ENCODE data around the gene NKX6-1.

NKX6-1 gene

DNA sequence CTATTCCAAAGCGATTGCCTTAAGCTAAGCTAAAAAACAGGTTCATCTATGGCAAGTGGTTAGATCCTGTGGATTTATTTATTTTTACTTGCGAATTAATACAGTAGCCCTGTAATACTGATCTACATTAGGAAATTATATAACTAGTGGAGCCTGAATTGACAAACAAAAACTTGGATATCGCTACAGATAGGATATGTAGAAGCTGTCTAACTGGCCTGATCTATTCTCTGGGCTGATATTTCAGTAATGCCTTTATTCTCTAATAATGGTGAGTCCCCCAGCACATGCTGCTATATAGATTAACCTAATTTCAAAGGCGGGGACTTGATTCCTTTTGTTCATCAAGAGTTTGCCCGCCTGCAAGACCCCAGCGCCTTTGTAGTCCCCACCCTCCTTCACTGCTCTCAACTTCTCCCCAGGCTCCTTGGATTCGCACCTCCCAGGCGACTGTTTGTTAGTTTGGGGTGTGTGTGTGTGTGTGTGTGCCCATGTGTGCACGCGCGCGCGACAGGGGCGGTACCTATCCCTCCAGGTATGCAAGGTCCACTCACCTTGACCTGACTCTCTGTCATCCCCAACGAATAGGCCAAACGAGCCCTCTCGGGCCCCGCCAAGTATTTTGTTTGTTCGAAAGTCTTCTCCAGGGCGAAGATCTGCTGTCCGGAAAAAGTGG is 3.8 kb downstream of the NKX6-1 start:
- peaks cover 5 to 11% of the 10 kb centered on the region in 2 donors for H3K9me3 Mint-ChIP-seq
- ATAC-seq (replicated peaks) (no peak), DNase-seq (no peak)
- H3K27me3 Mint-ChIP-seq: peaks cover 70 to 83% of the 10 kb centered on the region in 2 donors
- H3K4me3 Mint-ChIP-seq: peak overlapping the region in 1 of 2 donors; percentile 36
- peaks cover 3 to 21% of the 10 kb centered on the region in 2 donors for H3K36me3 Mint-ChIP-seq
- H3K27ac Mint-ChIP-seq: peak overlapping the region; percentile 80
- peaks cover 18 to 39% of the 10 kb centered on the region in 2 donors for H3K4me1 Mint-ChIP-seq

- Mint-ChIP-seq H3K4me1 (peaks cover 18 to 32% of the 10 kb centered on the region in 2 donors), H3K9me3 (peaks cover 4 to 5% of the 10 kb centered on the region in 2 donors), H3K27ac (no peak overlapping the region), H3K36me3 (peaks cover 3 to 18% of the 10 kb centered on the region in 2 donors), H3K4me3 (no peak overlapping the region), H3K27me3 (peaks cover 69 to 83% of the 10 kb centered on the region in 2 donors)
- ATAC-seq (replicated peaks): no peak
- no peak for DNase-seq
Observed at GRCh38 chr4:84494531-84494930, 4.6 kb downstream of the NKX6-1 start.

DNA sequence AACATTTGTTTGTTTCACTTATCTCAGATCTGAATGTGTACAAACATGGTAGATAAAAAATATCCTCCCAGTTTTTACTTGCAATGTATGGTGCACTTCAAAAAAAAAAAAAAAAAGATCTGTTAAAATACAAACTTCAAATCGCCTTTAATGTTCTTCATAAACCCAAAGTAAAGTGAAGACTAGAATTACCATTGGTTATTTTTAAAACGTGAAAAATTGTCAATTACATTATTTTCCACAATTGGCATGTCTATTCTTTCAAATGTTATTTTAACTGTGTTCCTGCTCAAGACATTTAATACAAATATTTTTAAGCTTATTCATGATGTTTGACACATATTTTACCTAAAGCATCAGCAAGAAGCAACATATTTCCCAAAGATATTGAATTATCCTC is 5.0 kb downstream of the NKX6-1 start:
- H3K9me3 Mint-ChIP-seq: peaks cover 3 to 5% of the 10 kb centered on the region in 2 donors
- no peak overlapping the region for H3K4me3 Mint-ChIP-seq

DNA sequence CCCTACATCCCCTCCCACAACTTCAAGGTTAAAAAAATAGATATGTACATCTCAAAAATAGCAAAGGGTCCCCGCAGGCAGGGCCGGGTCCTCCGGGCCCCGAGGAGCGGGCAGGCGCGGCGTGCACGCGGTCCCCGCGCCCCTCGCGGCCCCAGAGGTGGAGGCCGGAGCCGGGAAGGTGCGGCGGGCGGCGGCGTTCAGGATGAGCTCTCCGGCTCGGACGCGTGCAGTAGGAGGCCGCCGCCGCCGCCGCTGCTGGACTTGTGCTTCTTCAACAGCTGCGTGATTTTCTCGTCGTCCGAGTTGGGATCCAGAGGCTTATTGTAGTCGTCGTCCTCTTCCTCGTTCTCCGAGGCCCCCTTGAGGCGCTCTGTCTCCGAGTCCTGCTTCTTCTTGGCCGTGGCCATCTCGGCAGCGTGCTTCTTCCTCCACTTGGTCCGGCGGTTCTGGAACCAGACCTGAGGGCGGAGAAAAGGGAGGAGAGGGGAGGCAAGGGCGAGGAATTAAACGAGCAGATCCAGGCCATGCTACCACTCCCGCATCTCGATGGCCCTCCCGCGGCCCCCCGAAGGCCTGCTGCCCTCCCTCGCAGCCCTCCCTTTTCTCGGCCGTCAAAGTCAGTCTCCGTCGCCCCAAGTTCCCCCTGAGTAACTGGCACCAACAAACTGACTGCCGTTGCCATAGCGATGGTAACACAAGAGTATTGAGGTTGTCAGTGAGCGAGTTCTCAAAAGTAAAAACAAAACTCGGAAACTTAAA is 5.8 kb downstream of the NKX6-1 start:
- DNase-seq (no peak), ATAC-seq (replicated peaks) (no peak)
- peaks cover 11 to 19% of the 10 kb centered on the region in 2 donors for H3K4me1 Mint-ChIP-seq
- H3K9me3 Mint-ChIP-seq: peaks cover 3 to 5% of the 10 kb centered on the region in 2 donors
- H3K36me3 Mint-ChIP-seq: peaks cover 3 to 11% of the 10 kb centered on the region in 2 donors
- H3K27me3 Mint-ChIP-seq: peaks cover 65 to 83% of the 10 kb centered on the region in 2 donors
- peak overlapping the region; percentile 84 for H3K27ac Mint-ChIP-seq
- H3K4me3 Mint-ChIP-seq: peak overlapping the region; percentile 63 to 69

More for the DNA sequence above, 5.0 kb downstream of the NKX6-1 start:
- Mint-ChIP-seq H3K27ac (no peak overlapping the region), H3K27me3 (peaks cover 67 to 83% of the 10 kb centered on the region in 2 donors), H3K36me3 (peaks cover 3 to 16% of the 10 kb centered on the region in 2 donors), H3K4me1 (peaks cover 17 to 28% of the 10 kb centered on the region in 2 donors)
- ATAC-seq (replicated peaks) (no peak), DNase-seq (no peak)

GRCh38 chr4:84492737-84493091 is 6.4 kb downstream of the NKX6-1 start:
- H3K36me3 Mint-ChIP-seq: peaks cover 3 to 11% of the 10 kb centered on the region in 2 donors
- peak overlapping the region; percentile 47 for H3K27ac Mint-ChIP-seq
- peaks cover 10 to 18% of the 10 kb centered on the region in 2 donors for H3K4me1 Mint-ChIP-seq
- H3K9me3 Mint-ChIP-seq: peaks cover 3 to 5% of the 10 kb centered on the region in 2 donors
- H3K27me3 Mint-ChIP-seq: peaks cover 66 to 83% of the 10 kb centered on the region in 2 donors
- H3K4me3 Mint-ChIP-seq: peak overlapping the region in 1 of 2 donors; percentile 63
- ATAC-seq (replicated peaks) (no peak), DNase-seq (no peak)

- H3K4me3 Mint-ChIP-seq: peak overlapping the region; percentile 3 to 5
- peaks cover 10 to 18% of the 10 kb centered on the region in 2 donors for H3K4me1 Mint-ChIP-seq
- H3K36me3 Mint-ChIP-seq: peaks cover 3 to 11% of the 10 kb centered on the region in 2 donors
- no peak overlapping the region for H3K27ac Mint-ChIP-seq
- peaks cover 68 to 85% of the 10 kb centered on the region in 2 donors for H3K27me3 Mint-ChIP-seq
- no peak for DNase-seq
- ATAC-seq (replicated peaks): no peak
- H3K9me3 Mint-ChIP-seq: peaks cover 3 to 5% of the 10 kb centered on the region in 2 donors
Observed at GRCh38 chr4:84492290-84492689, 6.8 kb downstream of the NKX6-1 start.

GRCh38 chr4:84491481-84491880 is 7.6 kb downstream of the NKX6-1 start:
- H3K4me3 Mint-ChIP-seq: no peak overlapping the region
- ATAC-seq (replicated peaks): no peak
- H3K36me3 Mint-ChIP-seq: peaks cover 0 to 8% of the 10 kb centered on the region in 2 donors
- no peak overlapping the region for H3K27ac Mint-ChIP-seq
- peaks cover 3 to 4% of the 10 kb centered on the region in 2 donors for H3K9me3 Mint-ChIP-seq
- H3K4me1 Mint-ChIP-seq: peaks cover 4 to 10% of the 10 kb centered on the region in 2 donors
- no peak for DNase-seq
- H3K27me3 Mint-ChIP-seq: peaks cover 68 to 85% of the 10 kb centered on the region in 2 donors

DNA sequence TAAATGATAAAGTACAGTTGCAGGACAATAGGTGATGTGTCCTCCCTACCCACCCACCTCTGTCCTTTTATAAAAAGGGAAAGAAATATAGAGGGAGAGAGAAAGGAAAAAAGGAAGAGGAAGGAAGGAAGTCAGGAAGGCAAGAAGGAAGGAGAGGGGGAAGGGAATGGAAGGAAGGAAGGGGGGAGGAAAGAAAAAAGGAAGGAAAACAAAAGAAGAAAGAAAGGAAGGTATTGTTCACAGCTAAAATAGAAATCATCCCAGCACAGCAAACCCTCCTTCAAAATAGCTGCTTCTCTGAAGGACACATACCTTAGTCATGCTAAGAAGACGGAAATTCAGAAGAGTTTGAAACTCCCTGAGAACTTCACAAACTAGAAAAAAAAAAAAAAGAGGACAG is 8.4 kb downstream of the NKX6-1 start:
- DNase-seq (no peak), ATAC-seq (replicated peaks) (no peak)
- H3K27ac Mint-ChIP-seq: no peak overlapping the region
- H3K4me1 Mint-ChIP-seq: peaks cover 4 to 9% of the 10 kb centered on the region in 2 donors
- H3K27me3 Mint-ChIP-seq: peaks cover 67 to 85% of the 10 kb centered on the region in 2 donors
- no peak overlapping the region for H3K4me3 Mint-ChIP-seq
- peaks cover 3% of the 10 kb centered on the region in 2 donors for H3K9me3 Mint-ChIP-seq
- peaks cover 0 to 3% of the 10 kb centered on the region in 2 donors for H3K36me3 Mint-ChIP-seq

DNA sequence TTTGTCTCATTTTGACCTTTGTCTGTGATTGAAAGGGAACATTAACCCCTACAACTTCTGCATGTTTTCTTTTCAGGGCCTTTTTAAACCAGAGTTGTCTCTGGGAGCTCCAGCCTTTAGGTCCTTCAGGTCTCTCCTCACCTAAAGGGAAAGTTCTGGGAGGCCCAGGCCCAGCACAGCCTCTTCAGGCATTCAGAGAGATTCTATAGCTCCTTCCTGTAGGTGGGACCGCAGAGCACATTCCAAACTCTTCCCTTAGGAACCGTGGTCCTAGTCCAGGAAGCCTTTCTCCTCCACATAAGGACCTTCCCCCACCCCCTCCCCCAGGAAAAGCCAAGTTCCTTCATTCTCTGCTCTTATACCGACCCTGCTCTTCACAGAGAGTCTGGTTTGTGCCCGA is 14.9 kb downstream of the NKX6-1 start:
- Mint-ChIP-seq H3K4me1 (peaks cover 11 to 15% of the 10 kb centered on the region in 2 donors), H3K36me3 (peaks cover 3 to 5% of the 10 kb centered on the region in 2 donors), H3K27me3 (peaks cover 82 to 95% of the 10 kb centered on the region in 2 donors), H3K4me3 (no peak overlapping the region), H3K9me3 (peaks cover 2 to 3% of the 10 kb centered on the region in 2 donors), H3K27ac (peak overlapping the region; percentile 70)
- DNase-seq (no peak), ATAC-seq (replicated peaks) (no peak)

DNA sequence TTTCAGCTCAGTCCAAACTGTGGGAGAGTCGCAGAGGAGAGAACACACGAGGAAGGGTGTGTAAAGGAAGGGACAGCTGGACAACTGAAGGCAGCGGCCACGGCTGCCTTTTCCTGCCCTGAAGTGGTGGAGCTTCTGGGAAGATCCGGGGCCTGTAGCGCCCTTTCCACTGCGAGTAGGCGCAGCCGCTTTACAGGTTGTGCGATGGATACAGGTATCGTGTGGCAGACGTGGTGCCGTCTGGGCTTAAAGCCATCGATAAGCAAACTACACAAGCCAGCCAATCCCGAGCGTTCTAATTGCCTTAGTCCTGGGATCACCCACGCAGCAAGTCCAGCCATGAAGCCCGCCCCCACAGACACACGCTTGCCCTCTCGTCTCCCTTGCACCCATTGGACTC is 15.4 kb downstream of the NKX6-1 start:
- Mint-ChIP-seq H3K4me3 (no peak overlapping the region), H3K36me3 (peaks cover 3 to 5% of the 10 kb centered on the region in 2 donors), H3K27ac (peak overlapping the region; percentile 70), H3K4me1 (peaks cover 11 to 15% of the 10 kb centered on the region in 2 donors), H3K9me3 (peaks cover 2 to 3% of the 10 kb centered on the region in 2 donors), H3K27me3 (peaks cover 82 to 95% of the 10 kb centered on the region in 2 donors)
- no peak for DNase-seq
- ATAC-seq (replicated peaks): no peak

GRCh38 chr4:84482564-84483563 is 16.2 kb downstream of the NKX6-1 start:
- no peak for ATAC-seq (replicated peaks)

GRCh38 chr4:84481860-84482245 is 17.2 kb downstream of the NKX6-1 start:
- DNase-seq (no peak), ATAC-seq (replicated peaks) (no peak)
- peak overlapping the region in 1 of 2 donors; percentile 57 for H3K4me3 Mint-ChIP-seq
- peaks cover 3 to 5% of the 10 kb centered on the region in 2 donors for H3K36me3 Mint-ChIP-seq
- peaks cover 73 to 86% of the 10 kb centered on the region in 2 donors for H3K27me3 Mint-ChIP-seq
- H3K27ac Mint-ChIP-seq: peak overlapping the region; percentile 65
- H3K4me1 Mint-ChIP-seq: peaks cover 11 to 15% of the 10 kb centered on the region in 2 donors
- H3K9me3 Mint-ChIP-seq: peaks cover 2 to 3% of the 10 kb centered on the region in 2 donors

More at GRCh38 chr4:84482564-84483563, 16.2 kb downstream of the NKX6-1 start:
- Mint-ChIP-seq H3K27me3 (peaks cover 79 to 94% of the 10 kb centered on the region in 2 donors), H3K4me3 (peak overlapping the region in 1 of 2 donors; percentile 43), H3K4me1 (peaks cover 11 to 15% of the 10 kb centered on the region in 2 donors), H3K36me3 (peaks cover 3 to 5% of the 10 kb centered on the region in 2 donors), H3K9me3 (peaks cover 2 to 3% of the 10 kb centered on the region in 2 donors), H3K27ac (peak overlapping the region; percentile 67)
- DNase-seq: no peak

GRCh38 chr4:84481077-84481859 is 17.8 kb downstream of the NKX6-1 start:
- no peak overlapping the region for H3K4me3 Mint-ChIP-seq
- peaks cover 11 to 15% of the 10 kb centered on the region in 2 donors for H3K4me1 Mint-ChIP-seq
- no peak for ATAC-seq (replicated peaks)
- no peak for DNase-seq
- peaks cover 3 to 5% of the 10 kb centered on the region in 2 donors for H3K36me3 Mint-ChIP-seq
- peaks cover 69 to 80% of the 10 kb centered on the region in 2 donors for H3K27me3 Mint-ChIP-seq
- H3K27ac Mint-ChIP-seq: peak overlapping the region; percentile 65
- peaks cover 2 to 3% of the 10 kb centered on the region in 2 donors for H3K9me3 Mint-ChIP-seq

Data from stimulated activated naive B cell treated with anti-CD40 and anti-IgM and Interleukin-4, amounts not matched to agents 10 μg/mL and 1 μg/mL and 100 μg/mL, for 72 hours (primary cell).